SU-DHL-6 (cell line): ENCODE results near the gene ATAD2B.

Source experiments
- EZH2phosphoT487 ChIP-seq: fragments of 200-600 bp; sonication (generic), shearing (Covaris generic); conservative IDR thresholded peaks from 2 replicates; pipeline ENCODE4 v1.6.1; 2018; ENCODE audit warnings: mild to moderate bottlenecking, antibody characterized with exemption, low read length, moderate library complexity, mixed read lengths
- TF ChIP-seq, protein P1 (sequence below): fragments of 200-600 bp; sonication (generic); IDR thresholded peaks from one replicate; pipeline ENCODE4 v1.5.1; 2017; ENCODE audit warnings: antibody characterized with exemption, mild to moderate bottlenecking, low read length, moderate library complexity; ENCODE audit not compliant: insufficient read depth, poor library complexity, severe bottlenecking

DNA sequence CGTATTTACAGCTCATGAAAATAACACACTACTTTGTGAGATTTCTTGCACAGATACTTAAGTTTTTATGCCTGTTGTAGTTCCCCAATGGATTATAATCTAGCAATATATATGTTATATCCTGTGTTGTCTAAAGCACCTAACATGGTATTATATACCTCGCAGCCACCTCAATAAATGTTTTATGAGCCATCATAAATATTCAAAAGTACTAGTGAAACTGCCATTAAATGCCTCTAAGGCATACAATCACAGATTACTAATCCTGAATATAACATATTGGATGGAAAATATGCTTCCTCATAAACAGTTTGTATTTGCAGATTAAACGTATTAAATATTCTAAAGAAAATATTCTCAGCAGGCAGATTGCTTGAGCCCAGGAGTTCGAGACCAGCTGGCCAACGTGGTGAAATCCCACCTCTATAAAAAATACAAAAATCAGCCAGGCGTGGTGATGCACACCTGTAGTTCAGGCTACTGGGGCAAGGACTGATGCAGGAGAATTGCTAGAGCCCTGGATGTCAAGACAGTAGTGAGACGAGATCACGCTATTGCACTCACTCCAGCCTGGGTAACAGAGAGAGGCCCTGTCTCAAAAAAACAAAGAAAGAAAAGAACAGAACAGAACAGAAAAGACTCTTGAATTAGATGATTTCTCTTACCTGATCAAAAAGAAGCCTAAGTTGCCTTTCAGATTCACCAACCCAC, 64.1 kb downstream of the ATAD2B start:
- TF ChIP-seq, protein P1, sequence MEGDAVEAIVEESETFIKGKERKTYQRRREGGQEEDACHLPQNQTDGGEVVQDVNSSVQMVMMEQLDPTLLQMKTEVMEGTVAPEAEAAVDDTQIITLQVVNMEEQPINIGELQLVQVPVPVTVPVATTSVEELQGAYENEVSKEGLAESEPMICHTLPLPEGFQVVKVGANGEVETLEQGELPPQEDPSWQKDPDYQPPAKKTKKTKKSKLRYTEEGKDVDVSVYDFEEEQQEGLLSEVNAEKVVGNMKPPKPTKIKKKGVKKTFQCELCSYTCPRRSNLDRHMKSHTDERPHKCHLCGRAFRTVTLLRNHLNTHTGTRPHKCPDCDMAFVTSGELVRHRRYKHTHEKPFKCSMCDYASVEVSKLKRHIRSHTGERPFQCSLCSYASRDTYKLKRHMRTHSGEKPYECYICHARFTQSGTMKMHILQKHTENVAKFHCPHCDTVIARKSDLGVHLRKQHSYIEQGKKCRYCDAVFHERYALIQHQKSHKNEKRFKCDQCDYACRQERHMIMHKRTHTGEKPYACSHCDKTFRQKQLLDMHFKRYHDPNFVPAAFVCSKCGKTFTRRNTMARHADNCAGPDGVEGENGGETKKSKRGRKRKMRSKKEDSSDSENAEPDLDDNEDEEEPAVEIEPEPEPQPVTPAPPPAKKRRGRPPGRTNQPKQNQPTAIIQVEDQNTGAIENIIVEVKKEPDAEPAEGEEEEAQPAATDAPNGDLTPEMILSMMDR = no peak
- no peak for TF ChIP-seq EZH2phosphoT487
